ENCODE measurements around the gene TENM3.
"Not testable (repeated sequence)": the region's sequence is repeated elsewhere in the genome, so short reads cannot be mapped to it uniquely, and the experiment has no call there.

The TENM3 gene

DNA sequence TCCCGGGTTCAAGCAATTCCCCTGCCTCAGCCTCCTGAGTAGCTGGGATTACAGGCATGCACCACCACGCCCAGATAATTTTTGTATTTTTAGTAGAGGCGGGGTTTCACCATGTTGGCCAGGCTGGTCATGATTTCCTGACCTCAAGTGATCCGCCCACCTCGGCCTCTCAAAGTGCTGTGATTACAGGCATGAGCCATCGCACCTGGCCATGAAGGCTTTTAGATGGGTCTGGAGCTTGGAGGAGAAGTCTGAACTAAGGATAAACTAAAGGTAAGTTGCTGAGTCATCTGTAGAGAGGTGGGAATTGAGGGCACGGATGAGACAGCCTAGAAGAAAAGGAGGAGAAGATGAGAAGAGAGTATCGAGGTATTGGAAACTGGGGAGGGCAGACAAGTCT, at the start of gene TENM3:
Gene TENM3, plus strand, starts transcription at position 199 of the 400 bp plus-strand sequence. CDS start 80,619 bp downstream, outside the sequence.
- not testable (repeated sequence) for DNase-seq

DNA sequence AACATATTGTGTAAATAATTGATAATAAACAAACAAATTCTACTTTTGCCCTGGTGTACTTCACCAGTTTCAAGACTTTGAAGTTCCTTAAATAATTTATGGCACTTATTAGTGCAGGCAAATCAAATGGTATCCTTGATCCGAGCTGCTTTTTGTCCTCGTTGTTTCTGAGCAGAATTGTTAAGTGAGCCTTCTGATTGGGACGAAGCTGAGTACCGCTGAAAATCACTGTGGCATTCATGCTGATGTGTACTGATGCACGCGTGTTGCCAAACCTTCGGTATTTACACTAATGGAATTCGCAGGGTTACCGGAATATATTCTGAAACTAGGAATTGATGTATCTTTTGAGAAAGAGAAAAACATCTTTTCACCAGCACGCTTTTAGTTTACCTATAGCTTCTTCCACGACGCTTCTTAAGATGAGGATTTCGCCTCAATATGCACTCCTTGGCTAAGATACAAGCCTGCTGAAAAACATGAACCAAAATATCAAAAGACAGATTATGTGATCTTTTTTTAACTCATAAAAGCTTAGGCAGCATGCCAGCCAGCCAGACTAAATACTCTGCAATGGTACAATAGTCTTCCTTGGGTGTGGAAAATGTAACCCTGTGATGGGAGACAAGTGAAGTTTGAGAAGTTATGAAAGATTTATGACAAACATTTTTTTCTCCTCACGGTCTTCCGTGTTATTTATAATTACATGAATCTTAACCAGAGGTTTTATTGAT, 48.9 kb upstream of the TENM3 start:
- no peak for DNase-seq

DNA sequence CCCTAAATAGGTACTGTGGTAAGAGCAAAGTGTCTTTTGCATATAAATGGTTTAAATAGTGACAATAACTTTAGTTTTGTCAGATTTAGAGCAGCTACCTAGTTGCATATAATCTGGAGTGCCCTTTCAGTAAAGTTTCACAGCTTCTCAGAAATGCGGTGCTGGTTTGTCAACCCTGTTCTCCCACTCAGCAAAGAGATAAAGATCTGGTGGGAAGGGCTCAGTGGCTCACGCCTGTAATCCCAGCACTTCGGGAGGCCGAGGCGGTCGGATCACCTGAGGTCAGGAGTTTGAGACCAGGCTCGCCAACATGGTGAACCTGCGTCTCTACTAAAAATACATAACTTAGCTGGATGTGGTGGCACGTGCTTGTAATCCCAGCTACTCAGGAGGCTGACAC, 45.6 kb upstream of the TENM3 start:
- DNase-seq: no peak

DNA sequence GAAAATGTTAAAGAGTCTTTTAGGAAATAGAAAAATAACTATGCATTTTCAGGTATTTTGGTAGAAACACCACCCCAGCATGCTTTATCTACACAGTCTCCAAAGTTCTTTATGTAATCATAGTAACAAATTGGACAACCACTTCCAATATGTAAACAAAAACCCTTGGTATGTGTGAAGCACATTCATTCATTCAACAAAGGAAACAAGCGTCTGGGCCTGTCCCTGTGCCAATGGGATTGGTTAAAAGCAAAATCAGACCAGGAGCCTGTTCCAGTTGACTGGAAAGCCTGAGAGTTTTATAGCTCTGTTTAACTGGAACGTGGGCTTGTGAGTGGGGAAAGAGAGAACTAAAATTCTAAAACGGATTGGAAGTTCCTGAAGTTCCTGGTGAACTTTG, 41.3 kb upstream of the TENM3 start:
- DNase-seq: no peak

DNA sequence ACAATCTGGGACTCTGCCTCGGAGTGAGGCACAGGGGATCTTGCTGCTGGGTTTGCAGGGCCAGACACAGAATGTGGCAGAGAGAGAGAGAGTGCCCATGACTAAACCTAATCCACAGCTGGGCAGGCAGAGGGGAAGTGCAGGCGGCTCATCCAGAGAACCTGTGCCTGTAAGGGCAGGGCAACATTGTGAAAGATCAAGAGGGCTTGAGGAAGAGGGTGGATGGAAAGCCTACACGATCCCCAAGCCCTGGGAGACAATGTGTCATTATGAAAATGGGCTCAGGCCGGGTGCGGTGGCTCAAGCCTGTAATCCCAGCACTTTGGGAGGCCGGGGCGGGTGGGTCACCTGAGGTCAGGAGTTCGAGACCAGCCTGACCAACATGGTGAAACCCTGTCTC, 40.6 kb upstream of the TENM3 start:
- DNase-seq: no peak

DNA sequence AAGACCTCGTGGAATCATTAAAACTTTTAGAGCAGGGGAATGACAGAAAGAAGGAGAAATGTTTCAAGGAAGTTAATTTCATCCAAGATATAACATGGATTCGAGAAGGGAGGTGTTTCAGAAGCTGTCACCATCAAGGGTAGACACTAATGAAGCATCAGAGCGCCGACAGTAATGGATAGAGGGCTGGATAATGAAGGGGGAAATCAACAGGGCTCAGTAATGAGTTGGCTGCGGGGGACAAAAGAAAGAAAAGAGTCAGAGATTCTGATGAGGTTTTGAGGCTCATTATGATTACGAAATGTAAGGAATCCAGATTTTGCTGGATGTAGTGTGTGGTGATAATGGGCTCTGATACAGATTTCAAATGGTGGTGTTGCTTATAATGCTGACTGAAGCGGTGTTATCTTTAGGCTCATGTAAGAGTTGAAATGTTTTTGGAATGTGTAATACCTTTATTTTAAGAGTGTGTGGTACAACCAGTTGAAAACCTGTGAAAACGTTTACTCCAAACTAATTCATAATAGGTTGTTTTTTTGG, 39.3 kb upstream of the TENM3 start:
- DNase-seq: no peak

DNA sequence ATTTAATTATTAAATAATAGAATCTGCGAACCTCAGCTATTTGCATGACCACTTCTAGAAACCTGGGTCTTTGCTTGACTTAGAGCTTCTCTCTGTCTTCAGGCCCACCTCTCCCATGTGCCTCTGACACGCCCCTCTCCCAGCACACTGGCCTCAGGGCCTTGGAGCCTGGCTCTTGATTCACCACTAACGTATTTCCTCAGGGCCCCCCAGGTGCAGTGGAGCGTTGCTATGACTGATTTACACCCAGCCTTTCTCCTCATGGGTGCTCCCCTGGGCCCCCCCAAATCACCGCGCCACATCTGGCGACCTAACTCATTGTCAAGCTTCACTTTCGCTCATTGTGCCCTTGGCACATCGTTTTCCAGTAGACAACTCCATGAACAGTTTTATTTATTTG, 37.9 kb upstream of the TENM3 start:
- no peak for DNase-seq

DNA sequence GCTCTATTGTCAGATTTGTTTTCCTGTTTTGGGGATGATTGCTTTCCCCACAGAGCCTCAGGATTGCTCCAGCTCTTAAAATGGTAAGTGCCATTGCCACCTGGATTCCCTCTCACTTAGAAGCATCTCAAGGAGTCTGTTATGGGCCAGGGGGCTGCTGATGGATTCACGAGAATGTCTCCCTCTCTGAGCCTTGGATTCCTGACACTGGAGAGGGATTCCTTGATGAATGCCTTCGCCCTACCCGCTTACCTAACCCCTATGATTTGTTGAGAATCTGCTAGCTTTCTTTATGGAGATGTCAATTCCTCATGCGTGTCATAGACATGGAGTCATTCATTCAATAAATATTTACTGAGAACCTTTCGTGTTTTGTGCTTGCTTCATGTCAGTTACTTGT, 36.9 kb upstream of the TENM3 start:
- DNase-seq: no peak

DNA sequence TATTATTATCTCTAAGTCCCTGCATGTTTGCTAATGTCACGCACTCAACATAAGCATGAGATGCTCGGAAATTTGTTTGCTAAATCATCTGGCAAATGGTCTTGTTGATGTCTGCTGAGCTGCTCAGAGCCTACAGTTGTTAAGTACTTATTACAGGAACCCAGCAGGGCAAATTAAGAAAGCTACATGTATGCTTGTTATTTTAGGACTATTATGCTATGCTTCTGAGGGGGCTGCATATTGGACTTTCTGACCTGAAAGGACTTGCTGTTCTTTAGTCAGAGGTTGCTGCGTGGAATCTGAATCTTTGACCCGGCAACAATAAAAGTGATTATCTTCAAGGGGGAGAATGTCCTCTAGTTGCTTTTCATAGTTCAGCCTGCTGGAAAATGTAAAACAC, 36.3 kb upstream of the TENM3 start:
- DNase-seq: peak in 1 of 2 experiments; percentile 3

DNA sequence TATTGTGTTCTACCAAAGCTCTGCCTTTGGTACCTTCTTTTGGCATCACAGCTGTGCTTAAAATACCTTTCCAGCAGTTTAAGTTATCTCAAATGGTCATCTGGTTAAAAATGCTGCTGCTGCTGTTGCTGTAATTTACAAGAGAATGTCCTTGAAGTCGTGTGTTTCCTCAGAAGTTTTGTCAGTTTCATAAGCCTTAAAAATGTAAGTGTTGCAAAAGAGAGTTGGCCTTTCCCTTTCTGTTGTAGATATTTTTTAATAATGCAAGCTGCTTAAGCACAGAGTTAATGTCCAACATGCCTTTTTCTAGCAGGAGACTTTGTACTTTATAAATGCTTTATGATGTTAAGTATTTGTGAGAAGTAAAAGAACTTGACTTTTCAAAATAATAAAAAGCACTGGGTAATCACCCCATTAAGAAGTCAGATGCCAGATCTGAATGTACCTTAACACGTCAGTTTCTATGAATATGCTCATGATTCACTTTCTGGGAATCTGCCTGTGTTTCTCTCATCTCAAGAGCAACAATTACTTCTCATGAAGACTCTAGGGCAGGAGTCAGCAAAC, 35.3 kb upstream of the TENM3 start:
- no peak for DNase-seq

DNA sequence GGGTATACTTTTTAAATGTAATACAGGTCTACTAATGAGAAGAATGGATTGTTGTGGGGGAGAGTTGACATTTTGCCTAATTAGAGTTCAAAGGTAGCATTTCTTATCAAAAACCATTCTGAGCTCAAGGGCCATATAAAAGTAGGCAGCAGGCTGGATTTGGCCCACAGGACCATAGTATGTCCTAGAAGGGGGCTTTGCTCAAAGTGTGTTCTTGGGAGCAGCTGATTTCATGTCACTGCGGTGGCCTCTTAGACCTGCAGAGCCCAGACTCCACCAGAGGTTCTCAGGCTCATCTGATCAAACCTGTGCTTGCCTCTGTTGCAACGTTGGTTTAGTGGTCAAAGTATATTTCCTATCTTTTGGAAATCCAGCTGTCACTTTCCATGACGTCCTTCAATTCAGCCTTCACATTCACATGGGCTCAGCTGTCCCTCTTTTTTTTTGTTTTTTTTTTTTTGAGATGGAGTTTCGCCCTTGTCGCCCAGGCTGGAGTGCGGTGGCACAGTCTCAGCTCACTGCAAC, 34.6 kb upstream of the TENM3 start:
- no peak for DNase-seq

DNA sequence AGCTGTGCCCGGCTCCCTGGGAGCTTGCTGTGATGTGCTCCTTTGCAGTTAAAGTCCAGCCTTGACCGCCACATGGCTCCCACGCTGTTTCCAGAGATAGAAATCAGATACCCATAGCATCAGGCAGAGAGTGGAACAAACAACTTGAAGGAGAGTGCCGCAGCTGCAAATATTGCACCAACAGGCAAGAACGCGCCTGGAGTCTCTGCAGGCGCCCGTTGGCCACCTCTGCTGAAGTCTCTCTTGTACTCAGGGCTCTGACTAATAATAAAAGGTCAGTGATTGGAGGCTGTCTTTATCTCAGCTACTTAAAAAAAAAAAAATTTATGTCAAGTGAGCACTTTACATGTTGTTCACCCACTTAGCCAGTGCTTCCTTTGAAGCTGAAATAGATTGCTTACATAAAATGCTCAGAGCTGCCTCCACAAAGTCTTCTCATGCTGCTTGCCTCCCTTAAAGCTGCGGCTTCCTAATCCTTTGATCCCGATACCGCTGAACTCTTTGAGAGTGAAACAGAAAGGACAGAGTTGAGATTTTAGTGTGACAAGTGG, 30.9 kb upstream of the TENM3 start:
- no peak for DNase-seq

DNA sequence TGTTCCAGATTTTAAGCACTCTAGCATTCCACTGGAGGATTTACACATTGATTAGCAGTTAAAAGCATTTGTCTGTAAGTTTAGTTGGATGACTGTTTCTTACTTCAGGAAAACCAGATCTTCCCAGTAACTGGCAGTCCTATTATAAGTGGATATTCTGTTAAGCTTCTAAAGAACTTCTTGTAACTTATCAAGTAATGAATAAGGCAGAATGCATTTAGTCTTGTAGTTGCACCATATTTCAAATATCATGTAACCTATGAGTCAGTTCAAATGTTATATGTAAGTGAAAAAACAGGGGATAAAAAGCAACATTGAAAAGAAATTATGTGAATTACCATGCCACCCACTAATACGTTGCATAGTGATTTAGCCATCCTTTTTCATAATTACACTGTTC, 30.2 kb upstream of the TENM3 start:
- no peak for DNase-seq

DNA sequence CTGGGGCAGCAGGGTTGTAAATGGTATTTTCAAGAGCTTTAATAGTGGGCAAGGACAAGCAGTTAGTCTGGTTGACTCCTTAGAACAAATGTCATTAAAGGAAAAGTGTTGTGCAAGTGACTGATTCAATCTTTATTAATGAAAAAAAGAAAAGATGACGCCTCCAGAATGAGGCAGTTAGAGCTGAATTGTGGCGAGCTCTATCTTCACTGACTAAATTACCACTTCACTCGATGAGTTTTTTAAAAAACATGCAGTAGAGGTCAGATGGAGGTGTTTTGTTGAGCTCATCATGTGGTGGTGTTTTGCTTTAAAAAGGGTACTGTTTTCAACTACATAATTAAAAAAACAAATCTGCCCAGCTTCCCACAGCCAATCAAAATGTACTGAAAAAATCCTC, 28.1 kb upstream of the TENM3 start:
- DNase-seq: no peak

DNA sequence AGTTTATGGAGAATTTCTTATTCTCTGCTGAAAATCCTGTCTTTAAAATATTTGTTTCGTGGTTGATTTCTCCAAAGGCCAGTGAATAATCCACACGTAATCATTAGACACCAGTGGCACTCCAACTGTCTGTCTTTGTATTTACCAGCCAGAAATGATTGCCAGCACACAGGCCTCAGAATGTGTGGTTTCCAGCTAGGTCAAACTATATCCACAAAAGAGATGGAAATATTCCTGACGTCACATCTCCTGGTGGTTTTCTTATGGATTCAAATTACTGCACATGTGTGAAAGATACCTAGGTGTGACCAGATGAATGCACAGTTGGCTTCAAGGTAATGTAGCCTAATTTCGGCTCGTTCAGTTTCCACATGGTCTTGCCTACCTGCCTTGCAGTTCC, 27.2 kb upstream of the TENM3 start:
- DNase-seq: no peak

DNA sequence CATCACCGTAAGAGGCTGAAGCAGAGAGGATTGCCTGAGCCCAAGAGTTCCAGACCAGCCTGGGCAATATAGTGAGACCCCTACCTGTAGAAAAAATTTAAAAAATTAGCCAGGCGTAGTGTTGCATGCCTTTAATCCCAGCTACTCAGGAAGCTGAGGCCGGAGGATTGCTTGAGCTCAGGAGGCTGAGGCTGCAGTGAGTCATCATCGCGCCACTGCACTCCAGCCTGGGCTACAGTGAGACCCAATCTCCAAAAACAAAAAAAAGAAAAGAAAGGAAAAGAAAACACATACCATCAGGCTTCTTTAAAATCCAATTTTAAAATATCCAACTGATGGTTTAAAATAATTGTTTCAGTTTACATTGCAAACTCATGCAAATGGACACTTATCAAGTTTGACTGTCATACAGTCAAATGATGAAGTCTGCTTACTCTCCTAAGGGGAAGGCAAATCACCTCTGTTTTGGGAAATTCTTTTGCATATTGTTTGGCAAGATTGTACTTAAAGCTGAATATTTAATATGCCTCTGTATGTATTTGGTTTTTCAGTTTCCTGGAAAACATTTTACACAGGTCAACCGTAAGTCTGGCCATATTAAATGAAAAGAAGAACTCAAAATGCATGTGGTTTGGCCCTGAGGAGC, 23.7 kb upstream of the TENM3 start:
- no peak for DNase-seq

DNA sequence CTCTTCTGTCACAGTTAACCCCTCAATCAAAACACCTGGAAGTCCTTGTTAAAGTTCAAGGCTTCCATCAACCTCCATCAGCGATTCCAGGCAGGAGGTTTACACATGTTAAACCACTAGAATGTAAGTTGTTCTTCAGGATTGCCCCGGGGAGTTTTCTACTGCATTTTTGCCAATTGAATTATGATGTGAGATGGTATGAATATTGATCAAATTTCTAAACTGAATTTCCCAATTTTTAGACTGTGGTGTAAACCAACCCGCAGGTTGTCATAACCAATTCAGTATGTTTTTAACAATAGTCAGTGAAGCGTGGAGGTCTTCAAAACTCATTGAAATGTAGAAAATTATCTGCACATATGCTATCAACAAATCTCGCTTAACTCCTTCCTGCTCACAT, 21.2 kb upstream of the TENM3 start:
- no peak for DNase-seq

DNA sequence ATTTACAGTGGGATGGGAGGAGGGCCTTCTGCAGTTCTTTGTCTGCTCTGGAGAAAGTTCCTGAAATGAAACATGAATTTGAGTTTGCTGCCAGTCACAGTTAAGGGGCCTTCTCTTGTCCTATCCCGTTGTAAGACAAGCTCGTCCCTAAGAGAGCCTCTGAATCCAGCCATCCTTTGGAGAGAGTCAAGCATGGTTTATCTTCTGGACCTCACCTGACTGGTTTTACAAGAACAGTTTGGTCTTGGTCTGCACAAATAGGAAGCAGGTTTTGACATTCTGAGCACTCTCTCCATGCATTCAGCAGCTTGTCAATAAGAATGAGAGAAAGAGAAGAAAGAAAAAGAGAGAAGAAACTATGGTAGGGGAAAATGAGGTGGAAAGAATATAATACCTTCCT, 20.4 kb upstream of the TENM3 start:
- no peak for DNase-seq

DNA sequence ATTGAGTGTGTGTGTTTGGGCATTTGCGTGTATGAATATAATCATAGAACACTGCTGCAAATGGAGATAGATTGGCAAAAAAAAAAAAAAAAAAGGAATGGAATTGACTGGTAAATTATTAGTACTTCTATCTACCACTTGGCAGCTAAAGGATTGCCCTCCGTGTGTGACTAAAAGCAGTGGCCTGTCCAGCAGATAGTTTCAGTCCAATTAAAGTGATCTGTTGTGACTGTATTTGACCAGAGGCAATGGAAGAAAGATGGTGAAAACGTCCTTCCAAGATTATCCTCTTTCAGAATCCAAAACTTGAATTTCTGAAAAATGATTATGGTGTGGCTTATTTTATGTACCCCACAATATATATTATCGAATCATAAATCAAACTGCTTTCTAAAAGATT, 19.5 kb upstream of the TENM3 start:
- DNase-seq: no peak

DNA sequence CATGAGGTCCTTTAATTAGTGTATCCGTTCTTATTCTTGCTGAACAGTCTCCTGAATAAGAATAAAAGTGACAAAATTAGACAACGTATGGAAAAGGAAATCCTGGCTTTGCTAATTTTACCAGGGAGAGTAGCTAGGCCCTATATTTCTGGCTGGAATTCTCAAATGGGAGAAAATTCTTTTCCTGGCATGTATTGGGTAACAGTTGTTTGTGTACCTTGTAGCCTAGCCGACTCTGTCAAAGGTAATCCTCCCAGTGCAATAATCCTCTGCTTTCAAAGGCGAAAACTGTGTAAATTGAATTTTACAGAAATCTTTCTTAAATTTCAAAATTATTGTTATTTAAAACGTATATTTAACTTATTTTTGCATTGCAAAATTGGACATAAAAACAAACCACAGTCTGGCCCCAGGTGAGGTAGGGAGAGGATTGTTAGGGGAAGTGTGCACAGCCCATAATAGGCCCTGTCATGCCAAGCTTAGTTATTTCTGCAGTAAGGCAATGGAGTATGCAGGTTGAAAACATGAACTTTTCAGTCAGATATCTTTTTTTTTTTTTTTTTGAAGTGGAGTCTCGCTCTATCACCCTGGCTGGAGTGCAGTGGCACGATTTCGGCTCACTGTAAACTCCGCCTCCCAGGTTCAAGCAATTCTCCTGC, 18.9 kb upstream of the TENM3 start:
- no peak for DNase-seq

DNA sequence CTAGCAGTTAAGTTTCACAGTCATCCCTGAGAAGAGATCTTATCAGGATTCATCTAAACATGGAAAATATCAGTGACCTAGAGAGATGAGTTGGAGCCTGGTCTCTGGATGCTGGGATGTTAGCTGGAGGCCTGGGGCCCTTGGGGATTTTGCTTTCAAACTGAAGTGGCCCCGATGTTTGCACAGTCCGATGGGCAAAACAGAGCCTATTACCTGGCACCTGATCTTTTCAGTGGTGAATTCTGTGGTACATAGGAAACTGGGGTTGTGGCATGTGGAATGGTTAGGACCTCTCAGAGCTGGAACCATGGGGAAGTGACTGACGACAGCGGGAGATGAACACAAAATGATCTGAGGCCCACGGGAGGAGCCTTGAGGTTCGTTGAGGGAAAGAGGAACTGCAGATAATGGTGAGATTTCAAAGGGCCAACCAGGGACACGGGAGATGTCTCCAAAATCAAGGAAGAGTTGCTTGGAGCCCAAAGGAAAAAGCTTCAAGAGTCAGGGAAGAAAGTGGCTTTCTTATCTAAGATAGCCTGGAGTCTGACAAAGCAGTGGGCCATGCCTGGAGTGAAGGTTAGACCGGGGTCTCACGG, 17.8 kb upstream of the TENM3 start:
- no peak for DNase-seq

DNA sequence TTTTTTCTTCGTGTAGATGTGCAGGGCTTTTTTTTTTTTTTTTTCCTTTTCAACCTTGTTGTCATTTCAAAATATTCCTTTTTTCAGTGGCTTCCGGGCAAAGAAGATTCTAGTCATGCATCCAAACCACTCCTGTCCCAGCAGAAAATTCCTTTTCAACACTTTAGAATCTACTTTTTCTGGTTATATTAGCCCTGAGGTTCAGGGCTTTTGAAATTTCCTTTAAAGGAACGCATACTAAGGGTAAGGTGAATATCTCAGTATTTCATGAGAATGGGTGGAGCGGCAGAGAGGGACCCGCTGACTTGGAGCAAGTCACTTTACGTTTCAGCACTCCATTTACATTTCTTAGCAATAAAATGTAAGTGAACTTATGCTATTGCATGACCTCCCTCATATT, 15.6 kb upstream of the TENM3 start:
- no peak for DNase-seq

Data from NCI-H2081 (cell line).